Chondrocyte (in vitro differentiated cells): ENCODE measurements around the gene FCN1. TPM values are rescaled to one million over a fixed set of nuclear protein-coding genes. Genes with fewer than 3 reads are reported as not detected.

Experiments used
- DNase-seq: peaks from one replicate; pipeline ENCODE4 v3.0.0; 2021; ENCODE audit warnings: mixed read lengths, low spot score
- H3K27ac Mint-ChIP-seq: one replicate; pipeline ENCODE4 v1.8.0; 2021; ENCODE audit warnings: mild to moderate bottlenecking, moderate library complexity, mixed read lengths; ENCODE audit not compliant: unreplicated experiment
- H3K27me3 Mint-ChIP-seq: 2 replicates; pipeline ENCODE4 v1.8.0; 2021; ENCODE audit warnings: low read depth, mixed read lengths
- H3K36me3 Mint-ChIP-seq: 2 replicates; pipeline ENCODE4 v1.8.0; 2021; ENCODE audit warnings: low read depth, mixed read lengths
- H3K4me1 Mint-ChIP-seq: 2 replicates; pipeline ENCODE4 v1.8.0; 2021; ENCODE audit warnings: low read depth, mild to moderate bottlenecking, mixed read lengths
- H3K4me3 Mint-ChIP-seq: one replicate; pipeline ENCODE4 v1.8.0; 2021; ENCODE audit warnings: mild to moderate bottlenecking, moderate library complexity, mixed read lengths; ENCODE audit not compliant: unreplicated experiment
- H3K9me3 Mint-ChIP-seq: 2 replicates; pipeline ENCODE4 v1.8.0; 2021; ENCODE audit warnings: low read depth, mixed read lengths
- total RNA-seq: library from RNA; stranded (reverse); gene quantifications from 3 replicates; pipeline ENCODE4 v1.2.1, GENCODE V29; 2021
- TF ChIP-seq, protein P1 (sequence below): fragments of 200-600 bp; sonication (generic); IDR thresholded peaks from 2 replicates; pipeline ENCODE4 v1.5.0; 2021; ENCODE audit warnings: antibody characterized with exemption, mild to moderate bottlenecking, moderate library complexity

The FCN1 gene
- total RNA-seq, 1 donor from 2014 or later = not detected

DNA sequence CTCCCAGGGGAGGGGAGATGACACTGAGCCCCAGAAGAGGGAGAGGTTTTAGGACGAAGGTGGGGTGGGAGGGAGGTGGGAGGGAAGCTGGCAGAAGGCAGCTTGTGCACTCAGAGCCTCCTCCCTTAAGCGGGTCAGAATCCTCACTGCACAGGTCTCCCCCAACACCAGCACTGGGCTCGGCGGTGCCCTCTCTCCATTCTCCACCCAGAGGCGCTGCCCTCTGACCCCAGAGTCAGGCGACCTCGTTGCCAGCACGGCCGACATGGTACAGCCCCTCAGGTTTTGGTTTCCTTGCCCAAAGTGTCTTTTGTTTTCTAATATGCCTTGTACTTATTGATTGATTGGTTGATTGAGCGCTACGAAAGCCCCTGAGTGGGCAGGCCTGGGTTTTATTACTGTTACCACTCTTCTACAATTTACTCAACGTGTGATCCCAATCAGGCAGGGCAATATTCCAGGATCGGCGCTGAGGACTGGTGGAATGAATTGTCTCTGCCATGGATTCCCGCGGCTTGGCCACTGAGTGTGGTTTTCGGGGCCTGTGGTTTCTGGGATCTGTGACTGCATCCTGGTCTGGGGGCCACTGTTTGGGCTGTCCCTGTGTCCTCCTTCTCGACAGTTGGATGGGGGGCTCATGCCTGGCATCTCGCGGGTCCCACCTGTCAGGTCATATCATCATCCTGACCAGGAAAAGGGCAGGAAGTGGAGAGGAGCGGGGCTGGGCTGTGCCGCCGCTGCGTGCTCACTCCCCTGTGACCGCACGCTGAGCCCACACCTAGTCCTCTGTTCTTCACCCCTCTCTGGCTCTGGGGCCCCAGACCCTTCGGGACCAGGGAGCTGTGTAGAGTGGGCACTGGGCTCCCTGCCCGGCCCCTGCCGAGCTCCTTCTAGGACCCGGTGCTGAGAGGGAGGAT lies 46.7 kb downstream of the FCN1 start:
- peaks cover 2% of the 10 kb centered on the region for H3K27me3 Mint-ChIP-seq

DNA sequence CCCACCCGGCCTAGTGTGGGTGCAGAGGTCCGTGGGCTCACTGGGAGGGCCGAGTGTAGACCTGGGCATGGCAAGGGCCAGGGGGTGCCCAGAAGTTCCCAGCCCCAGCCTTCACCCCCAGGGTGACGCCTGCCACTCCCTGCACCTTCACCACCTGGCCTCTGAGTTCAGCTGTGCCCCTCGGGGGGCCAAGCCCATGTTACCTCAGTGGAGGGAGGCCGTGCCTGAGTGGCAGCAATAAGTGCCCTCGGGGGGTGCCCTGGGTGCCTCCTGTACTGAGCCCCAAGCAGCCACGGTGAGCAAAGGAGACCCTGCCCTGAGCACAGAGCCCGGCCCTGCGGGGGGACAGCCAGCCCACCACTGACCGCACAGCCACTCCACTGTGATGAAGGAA lies 47.4 kb downstream of the FCN1 start:
- TF ChIP-seq, protein P1, sequence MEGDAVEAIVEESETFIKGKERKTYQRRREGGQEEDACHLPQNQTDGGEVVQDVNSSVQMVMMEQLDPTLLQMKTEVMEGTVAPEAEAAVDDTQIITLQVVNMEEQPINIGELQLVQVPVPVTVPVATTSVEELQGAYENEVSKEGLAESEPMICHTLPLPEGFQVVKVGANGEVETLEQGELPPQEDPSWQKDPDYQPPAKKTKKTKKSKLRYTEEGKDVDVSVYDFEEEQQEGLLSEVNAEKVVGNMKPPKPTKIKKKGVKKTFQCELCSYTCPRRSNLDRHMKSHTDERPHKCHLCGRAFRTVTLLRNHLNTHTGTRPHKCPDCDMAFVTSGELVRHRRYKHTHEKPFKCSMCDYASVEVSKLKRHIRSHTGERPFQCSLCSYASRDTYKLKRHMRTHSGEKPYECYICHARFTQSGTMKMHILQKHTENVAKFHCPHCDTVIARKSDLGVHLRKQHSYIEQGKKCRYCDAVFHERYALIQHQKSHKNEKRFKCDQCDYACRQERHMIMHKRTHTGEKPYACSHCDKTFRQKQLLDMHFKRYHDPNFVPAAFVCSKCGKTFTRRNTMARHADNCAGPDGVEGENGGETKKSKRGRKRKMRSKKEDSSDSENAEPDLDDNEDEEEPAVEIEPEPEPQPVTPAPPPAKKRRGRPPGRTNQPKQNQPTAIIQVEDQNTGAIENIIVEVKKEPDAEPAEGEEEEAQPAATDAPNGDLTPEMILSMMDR = no peak
- DNase-seq = no peak
- H3K27ac Mint-ChIP-seq = no peak overlapping the region
- H3K9me3 Mint-ChIP-seq = peaks cover 6% of the 10 kb centered on the region
- H3K36me3 Mint-ChIP-seq = no peaks in the 10 kb centered on the region
- no peak overlapping the region for H3K4me3 Mint-ChIP-seq
- peaks cover 13% of the 10 kb centered on the region for H3K4me1 Mint-ChIP-seq
- peaks cover 2% of the 10 kb centered on the region for H3K27me3 Mint-ChIP-seq

More for the DNA sequence above, 46.7 kb downstream of the FCN1 start:
- peaks cover 13% of the 10 kb centered on the region for H3K4me1 Mint-ChIP-seq
- no peaks in the 10 kb centered on the region for H3K36me3 Mint-ChIP-seq
- DNase-seq = no peak
- TF ChIP-seq, protein P1 = no peak
- H3K9me3 Mint-ChIP-seq = peaks cover 6% of the 10 kb centered on the region
- H3K27ac Mint-ChIP-seq = no peak overlapping the region
- H3K4me3 Mint-ChIP-seq = no peak overlapping the region

DNA sequence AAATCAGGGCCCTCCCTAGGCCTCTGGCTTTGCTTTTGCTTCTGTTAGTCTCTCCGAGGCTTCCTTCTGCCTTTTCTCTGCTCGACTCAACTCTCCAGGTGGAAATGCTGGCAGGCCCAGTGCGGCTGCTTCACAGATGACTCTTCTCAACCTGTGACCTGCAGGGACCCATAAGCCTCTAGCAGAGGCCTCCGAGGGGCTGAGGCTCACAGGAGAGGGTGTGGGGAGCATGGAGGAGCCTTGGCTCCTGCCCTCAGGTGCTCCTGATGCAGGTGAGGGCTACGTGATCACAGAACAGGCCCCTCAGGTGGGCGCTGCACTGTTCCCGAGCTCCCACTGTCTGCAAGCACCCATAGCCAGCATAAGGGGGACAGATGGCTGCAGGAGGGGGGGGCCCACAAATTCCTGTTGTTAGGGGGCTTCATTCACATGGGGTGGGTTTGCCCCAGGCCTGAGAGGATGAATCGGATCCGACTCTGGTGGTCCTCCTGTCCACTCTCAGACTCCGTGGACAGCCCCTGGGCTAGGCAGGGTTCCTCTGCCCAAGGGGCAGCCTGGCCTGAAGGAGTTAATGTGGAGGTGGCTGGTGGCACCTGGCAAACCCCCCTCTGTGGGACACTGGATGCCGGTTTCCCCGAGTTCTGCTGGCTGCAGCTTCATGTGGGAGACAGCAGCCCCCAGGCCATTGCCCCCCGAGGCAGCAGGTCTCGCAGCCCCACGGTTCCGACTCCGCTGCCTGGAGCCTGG lies 48.0 kb downstream of the FCN1 start:
- Mint-ChIP-seq H3K27ac (no peak overlapping the region), H3K27me3 (peaks cover 2% of the 10 kb centered on the region)

GRCh38 chr9:134868751-134869553 lies 48.8 kb downstream of the FCN1 start:
- H3K4me1 Mint-ChIP-seq = peaks cover 16% of the 10 kb centered on the region
- TF ChIP-seq, protein P1 = no peak
- H3K9me3 Mint-ChIP-seq = no peaks in the 10 kb centered on the region
- H3K27ac Mint-ChIP-seq = no peak overlapping the region
- peaks cover 2% of the 10 kb centered on the region for H3K27me3 Mint-ChIP-seq
- no peaks in the 10 kb centered on the region for H3K36me3 Mint-ChIP-seq
- no peak for DNase-seq
- H3K4me3 Mint-ChIP-seq = no peak overlapping the region

More for the DNA sequence above, 48.0 kb downstream of the FCN1 start:
- peaks cover 13% of the 10 kb centered on the region for H3K4me1 Mint-ChIP-seq
- no peak for DNase-seq
- H3K36me3 Mint-ChIP-seq = no peaks in the 10 kb centered on the region
- peaks cover 6% of the 10 kb centered on the region for H3K9me3 Mint-ChIP-seq
- H3K4me3 Mint-ChIP-seq = no peak overlapping the region
- TF ChIP-seq, protein P1 = no peak
